Dermis blood vessel endothelial cell (primary cell): ENCODE measurements around the gene NIN. TPM values are rescaled to one million over a fixed set of nuclear protein-coding genes. Genes with fewer than 3 reads are reported as not detected.
"Not testable (repeated sequence)": the region's sequence is repeated elsewhere in the genome, so short reads cannot be mapped to it uniquely, and the experiment has no call there.

Experiments
- DNase-seq: peaks from one replicate; pipeline ENCODE4 v3.0.0; 2010
- total RNA-seq: library from RNA; depleted of rRNA; stranded (reverse); fragments of >200 nt; gene quantifications from 2 replicates; pipeline ENCODE4 v1.2.3, GENCODE V29; 2014

The NIN gene
- total RNA-seq, 1 donor from 2014 or later: 45.6 TPM

DNA sequence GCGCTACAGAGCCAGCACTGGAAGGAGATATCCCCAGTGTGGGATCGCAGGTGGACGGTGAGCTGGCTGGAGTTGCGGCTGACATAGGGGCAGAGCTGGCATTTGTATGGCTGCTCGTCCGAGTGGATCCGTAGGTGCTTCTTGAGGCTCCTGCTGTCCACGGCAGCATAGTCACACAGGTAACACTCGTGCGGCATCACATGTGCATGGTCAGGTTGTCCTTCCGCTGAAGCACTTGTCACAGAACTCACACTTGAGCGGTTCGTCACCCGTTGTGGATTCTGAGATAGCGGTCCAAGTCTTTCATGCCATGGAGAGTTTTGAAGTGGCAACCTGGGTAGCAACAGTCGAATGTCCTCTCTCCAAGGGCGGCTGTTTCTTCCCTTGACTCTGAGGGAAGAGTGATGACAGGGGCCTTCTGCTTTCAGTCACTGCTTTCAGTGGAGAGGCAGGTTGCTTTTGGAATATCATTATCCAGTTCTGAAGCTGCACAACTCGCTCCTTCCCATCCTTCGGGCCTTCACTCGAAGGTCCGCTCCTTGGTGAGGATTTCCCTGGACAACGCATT, 125.9 kb downstream of the NIN start:
- no peak for DNase-seq

DNA sequence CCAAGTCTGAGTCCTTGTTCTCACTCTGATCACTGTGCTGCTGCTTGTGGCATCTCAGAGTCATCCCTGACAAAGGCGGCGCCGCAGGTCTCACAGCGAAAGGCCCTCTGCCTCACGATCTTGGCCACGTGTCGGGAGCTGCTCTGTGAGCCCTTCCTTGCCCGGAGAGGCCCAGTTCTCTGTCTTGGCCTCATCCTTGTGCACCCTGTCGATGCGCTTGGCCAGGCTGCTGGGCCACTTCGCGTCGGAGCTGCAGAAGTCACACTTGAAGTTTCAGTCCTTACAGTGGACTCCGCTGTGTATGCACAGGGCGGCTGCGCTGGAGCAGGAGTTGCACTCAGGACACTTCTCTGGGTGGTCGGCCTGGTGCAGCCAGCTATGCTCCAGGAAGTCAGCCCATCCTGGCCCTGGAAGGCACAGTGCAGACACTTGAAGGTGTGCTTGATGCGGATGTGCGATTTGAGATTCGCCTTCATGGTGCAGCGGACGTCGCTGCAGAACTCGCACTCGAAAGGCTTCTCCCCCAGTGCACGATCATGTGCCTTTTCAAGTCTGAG, 126.4 kb downstream of the NIN start:
- no peak for DNase-seq

- no peak for DNase-seq
These were observed 133.2 kb downstream of the NIN start for GRCh38 chr14:50697659-50698290.

GRCh38 chr14:50694260-50694659, 136.7 kb downstream of the NIN start:
- DNase-seq: not testable (repeated sequence)

GRCh38 chr14:50688875-50689274, 142.1 kb downstream of the NIN start:
- DNase-seq: no peak

DNA sequence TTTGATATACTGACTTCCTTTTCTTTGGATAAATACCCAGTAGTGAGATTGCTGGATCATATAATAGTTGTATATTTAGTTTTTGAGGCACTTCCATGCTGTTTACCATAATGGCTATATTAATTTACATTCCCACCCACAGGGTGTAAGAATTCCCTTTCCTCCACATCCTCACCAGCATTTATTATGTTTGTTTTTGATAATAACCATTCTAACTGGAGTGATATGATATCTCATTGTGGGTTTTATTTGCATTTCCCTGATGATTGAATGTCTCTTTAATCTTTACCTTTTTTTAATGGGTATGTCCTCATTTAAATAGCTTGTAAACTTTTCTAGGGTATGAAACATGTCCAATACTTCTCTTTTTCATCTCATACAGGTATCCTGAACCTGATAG, 151.3 kb downstream of the NIN start:
- no peak for DNase-seq

- DNase-seq: no peak
These were observed 152.8 kb downstream of the NIN start for GRCh38 chr14:50678163-50678562.

DNA sequence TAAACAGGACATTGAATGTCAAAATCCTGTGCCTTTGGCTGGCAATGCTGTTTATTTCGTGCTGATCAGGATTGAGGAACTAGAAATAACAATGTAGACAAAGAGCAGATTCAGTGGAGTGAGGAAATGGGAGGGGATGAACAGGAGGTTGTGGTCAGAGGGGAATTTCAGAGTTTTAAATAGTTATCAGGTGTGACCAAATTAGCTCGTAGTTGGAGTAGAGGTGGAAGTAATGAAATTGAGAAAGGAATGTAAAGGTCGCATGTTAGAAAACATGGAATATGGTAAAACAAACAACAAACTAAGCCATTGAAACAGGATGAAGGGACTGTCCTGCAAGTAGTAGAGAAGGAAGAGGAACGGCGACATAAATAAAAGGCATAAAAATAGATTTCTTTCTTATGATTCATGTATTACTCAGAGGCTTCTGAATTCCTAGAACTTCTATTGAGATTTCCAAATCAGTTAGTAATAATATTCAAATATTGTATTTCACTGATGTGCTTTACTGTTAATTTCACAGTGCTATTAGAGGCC, 153.4 kb downstream of the NIN start:
- peak; percentile 68 for DNase-seq

DNA sequence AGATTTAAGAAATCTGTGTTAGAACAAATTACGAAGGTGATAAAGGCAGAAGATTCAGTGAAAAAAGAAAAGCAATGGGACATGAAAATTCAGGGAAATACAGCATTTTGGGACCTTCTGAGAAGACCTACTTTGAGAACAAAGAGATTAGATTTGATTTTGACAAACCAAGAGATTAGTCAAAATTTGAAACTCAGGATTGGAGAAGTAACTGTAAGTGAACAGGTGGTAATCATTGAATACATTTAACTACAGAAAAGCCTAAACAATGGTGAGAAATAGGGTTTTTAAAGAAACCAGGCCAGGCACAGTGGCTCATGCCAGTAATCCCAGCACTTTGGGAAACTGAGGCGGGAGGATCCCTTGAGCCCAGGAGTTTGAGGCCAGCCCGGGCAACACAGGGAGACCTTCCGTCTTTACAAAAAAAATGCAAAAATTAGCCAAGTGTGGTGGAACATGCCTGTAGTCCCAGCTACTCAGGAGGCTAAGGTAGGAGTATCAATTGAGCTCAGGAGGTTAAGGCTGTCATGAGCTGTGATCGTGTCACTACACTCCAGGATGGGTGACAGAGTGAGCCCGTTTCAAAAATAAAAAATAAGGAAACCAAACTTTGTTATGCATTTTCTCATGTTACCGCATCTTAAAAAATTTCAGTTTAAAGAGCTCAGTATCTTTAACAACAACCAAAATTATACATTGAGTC, 154.0 kb downstream of the NIN start:
- DNase-seq: no peak

DNA sequence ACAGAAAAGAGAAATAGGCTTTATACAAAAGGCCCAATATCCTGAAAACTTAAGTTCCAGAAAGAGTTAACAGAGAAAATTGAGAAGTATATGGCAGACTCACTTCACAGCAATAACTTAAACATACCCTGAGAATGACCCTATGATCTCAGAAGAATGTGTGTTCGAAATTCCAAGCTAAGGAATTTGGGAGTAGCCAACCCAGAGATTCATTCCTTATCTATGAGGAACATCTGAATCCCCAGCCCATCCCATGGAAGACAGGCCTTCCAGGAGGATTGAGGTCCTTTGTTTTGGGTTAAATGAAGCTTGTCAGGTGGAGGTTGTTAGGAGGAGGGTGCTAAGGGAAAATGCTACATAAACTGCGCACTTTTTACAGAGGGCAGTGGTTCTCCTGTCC, 155.4 kb downstream of the NIN start:
- no peak for DNase-seq

- DNase-seq: no peak
These were observed 160.1 kb downstream of the NIN start for GRCh38 chr14:50670866-50671256.

DNA sequence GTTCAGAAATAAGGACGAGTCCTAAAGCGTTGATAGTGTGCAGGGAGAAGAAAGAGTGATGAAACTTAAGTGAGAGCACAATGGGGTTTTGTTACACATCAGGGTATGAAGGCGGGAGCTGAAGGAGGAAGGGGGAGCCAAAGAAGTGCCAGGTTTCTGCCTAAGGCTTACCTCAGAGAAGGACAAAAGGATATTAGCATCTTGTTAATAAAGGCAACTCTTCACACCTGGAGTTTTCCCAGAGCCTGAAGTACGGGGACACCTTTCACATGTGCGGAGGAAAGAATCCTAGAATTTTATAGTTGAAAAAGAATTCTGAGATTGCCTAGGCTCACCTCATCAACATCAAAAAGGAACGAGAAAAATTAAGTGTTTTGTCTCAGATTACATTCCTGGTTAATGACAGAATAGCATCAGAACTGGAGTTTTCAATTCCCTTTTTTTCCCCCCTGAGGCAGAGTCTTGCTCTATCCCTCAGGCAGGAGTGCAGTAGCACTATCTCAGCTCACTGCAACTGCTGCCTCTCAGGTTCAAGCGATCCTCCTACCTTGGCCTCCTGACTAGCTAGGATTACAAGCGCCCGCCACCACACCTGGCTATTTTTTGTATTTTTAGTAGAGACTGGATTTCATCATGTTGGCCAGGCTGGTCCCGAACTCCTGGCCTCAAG, 160.6 kb downstream of the NIN start:
- DNase-seq: no peak

Other genes starting within 250 kb of the NIN start
- gene SAV1, start 162.9 kb downstream of the NIN start, total RNA-seq: 26.4 and 28.1 TPM in 2 replicates
- gene ABHD12B, start 40.9 kb upstream of the NIN start, total RNA-seq: not detected in 2 replicates
- gene PYGL, start 113.3 kb upstream of the NIN start, total RNA-seq: 64.5 and 99.6 TPM in 2 replicates